Upper lobe of left lung (tissue), 6 donors: ENCODE data around the gene ZNF444. TPM values are rescaled to one million over a fixed set of nuclear protein-coding genes. Genes with fewer than 3 reads are reported as not detected.

ENCODE experiments used
- ATAC-seq, 2 donors: fragments of 200-7000 bp; cut with Tn5 transposase; one replicate each; pipeline ENCODE4 v1.9.1; 2022; ENCODE audit warnings: mild to moderate bottlenecking in 2 of 2, moderate library complexity in 2 of 2; ENCODE audit not compliant: low FRiP score in 2 of 2
- DNase-seq, 2 donors: peaks; one replicate each; pipeline ENCODE4 v3.0.0-alpha.2; 2019 to 2020
- H3K27ac ChIP-seq, 4 donors: fragments of 200-600 bp; sonication (generic); one replicate each; pipeline ENCODE4 v1.5.1; 2016 to 2019
- H3K27me3 ChIP-seq, 4 donors: fragments of 200-600 bp; sonication (generic); one replicate each; pipeline ENCODE4 v1.5.1; 2017 to 2019
- H3K36me3 ChIP-seq, 4 donors: fragments of 200-600 bp; sonication (generic); one replicate each; pipeline ENCODE4 v1.5.1; 2016 to 2019
- H3K4me1 ChIP-seq, 4 donors: fragments of 200-600 bp; sonication (generic); one replicate each; pipeline ENCODE4 v1.5.1; 2018 to 2019
- H3K4me3 ChIP-seq, 4 donors: fragments of 200-600 bp; sonication (generic); one replicate each; pipeline ENCODE4 v1.5.1; 2017 to 2019; ENCODE audit warnings: mild to moderate bottlenecking in 2 of 4, moderate library complexity in 1 of 4
- H3K9me3 ChIP-seq, 4 donors: fragments of 200-600 bp; sonication (generic); one replicate each; pipeline ENCODE4 v1.5.1; 2018 to 2019
- CTCF ChIP-seq, 6 experiments: fragments of 450-650 bp in 4 of 6; fragments of 200-600 bp in 2 of 6; sonication (generic) in 2 of 6; IDR thresholded peaks; one replicate each; pipeline ENCODE4 v1.5.1; 2016 to 2019; ENCODE audit warnings: antibody characterized with exemption in 6 of 6
- EP300 ChIP-seq, 4 donors: sonication (generic); formaldehyde crosslinking; IDR thresholded peaks; one replicate each; pipeline ENCODE4 v1.5.1; 2017; ENCODE audit warnings: antibody characterized with exemption in 4 of 4, control low read depth in 2 of 4
- POLR2A ChIP-seq, 4 donors: fragments of 450-650 bp; IDR thresholded peaks; one replicate each; pipeline ENCODE4 v1.5.1; 2016 to 2017; ENCODE audit warnings: antibody characterized with exemption in 4 of 4, mild to moderate bottlenecking in 2 of 4
- POLR2AphosphoS5 ChIP-seq, 2 donors: sonication (generic); formaldehyde crosslinking; IDR thresholded peaks; one replicate each; pipeline ENCODE4 v1.5.1; 2017; ENCODE audit warnings: antibody characterized with exemption in 2 of 2
- WGBS, 2 donors: methylation state at CpG; one replicate each; pipeline ENCODE4 v1.1.5; 2017 to 2018; 5-methylcytosine and 5-hydroxymethylcytosine counted together
- total RNA-seq, 6 donors: library from RNA; depleted of rRNA in 4 of 6; stranded (reverse); fragments of >200 nt in 4 of 6; gene quantifications; one replicate each; pipeline versions ENCODE4 v1.1.0 to v1.2.1, GENCODE V29; 2016 to 2021
- donor health status: DM: no; HTN: no; CAD: no; lungs with moderate emphysema.
- donor health status: DM: no; HTN: yes; CAD: no; lungs with severe emphysema.

The ZNF444 gene
- total RNA-seq, 6 donors from 2014 or later, result 29.2 to 131 (median 61.3) TPM

- Histone ChIP-seq H3K9me3 (no peaks in the 10 kb centered on the region), H3K27me3 (no peaks in the 10 kb centered on the region), H3K4me1 (peaks cover 69 to 97% (median 78%) of the 10 kb centered on the region in 4 donors), H3K27ac (no peak overlapping the region), H3K4me3 (no peak overlapping the region), H3K36me3 (peaks cover 0 to 9% (median 0%) of the 10 kb centered on the region in 4 donors)
- DNase-seq (no peak), ATAC-seq (no peak)
- TF ChIP-seq POLR2A (IDR thresholded peaks at IDR 0.05), result no peak
- no peak for TF ChIP-seq EP300 (IDR thresholded peaks at IDR 0.05)
- TF ChIP-seq POLR2AphosphoS5 (IDR thresholded peaks at IDR 0.05), result no peak
- no peak for TF ChIP-seq CTCF (IDR thresholded peaks at IDR 0.05)
- 94% methylated on average over 17 to 20 of the region's 21 CpGs for WGBS, 2 donors
These were observed 25.6 kb upstream of the ZNF444 start for GRCh38 chr19:56115490-56115889.

GRCh38 chr19:56116606-56117005 lies 24.5 kb upstream of the ZNF444 start:
- Histone ChIP-seq H3K27me3 (no peaks in the 10 kb centered on the region), H3K9me3 (no peaks in the 10 kb centered on the region), H3K36me3 (peaks cover 0 to 9% (median 0%) of the 10 kb centered on the region in 4 donors), H3K4me3 (no peak overlapping the region), H3K27ac (peak overlapping the region in 1 of 4 donors; percentile 33), H3K4me1 (peaks cover 58 to 88% (median 67%) of the 10 kb centered on the region in 4 donors)
- WGBS, 2 donors, result 85 to 94% methylated on average over 6 of the region's 6 CpGs
- no peak for TF ChIP-seq POLR2A (IDR thresholded peaks at IDR 0.05)
- no peak for TF ChIP-seq CTCF (IDR thresholded peaks at IDR 0.05)
- no peak for TF ChIP-seq EP300 (IDR thresholded peaks at IDR 0.05)
- no peak for TF ChIP-seq POLR2AphosphoS5 (IDR thresholded peaks at IDR 0.05)
- DNase-seq (no peak), ATAC-seq (no peak)

- WGBS, 2 donors, result 78 to 93% methylated on average over 10 to 14 of the region's 14 CpGs
These were observed 23.7 kb upstream of the ZNF444 start for GRCh38 chr19:56117376-56117884.

DNA sequence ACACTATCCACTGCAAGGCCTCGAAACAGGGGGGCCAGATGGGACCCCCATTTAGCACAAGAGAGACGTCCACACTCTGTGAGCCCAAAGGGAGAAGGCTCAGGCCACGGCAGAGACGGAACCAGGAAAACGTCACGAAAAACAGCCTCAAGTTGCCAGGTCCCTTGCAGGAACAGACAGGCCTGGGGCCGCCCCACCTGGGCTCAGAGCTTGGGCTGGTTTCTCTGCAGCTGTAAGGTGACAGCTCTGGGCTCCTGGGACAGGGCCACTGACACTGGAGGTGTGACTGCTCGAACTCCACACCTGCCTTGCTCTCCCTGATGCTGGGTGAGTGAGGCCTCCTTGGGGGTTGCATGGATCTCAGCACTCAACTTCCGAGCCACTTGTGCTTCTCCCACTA lies 23.2 kb upstream of the ZNF444 start:
- Histone ChIP-seq H3K27ac (peak overlapping the region in 1 of 4 donors; percentile 33), H3K36me3 (peaks cover 0 to 9% (median 0%) of the 10 kb centered on the region in 4 donors), H3K27me3 (no peaks in the 10 kb centered on the region), H3K4me3 (no peak overlapping the region), H3K9me3 (no peaks in the 10 kb centered on the region), H3K4me1 (peaks cover 50 to 80% (median 59%) of the 10 kb centered on the region in 4 donors)
- no peak for TF ChIP-seq POLR2A (IDR thresholded peaks at IDR 0.05)
- TF ChIP-seq CTCF (IDR thresholded peaks at IDR 0.05), result no peak
- TF ChIP-seq POLR2AphosphoS5 (IDR thresholded peaks at IDR 0.05), result no peak
- TF ChIP-seq EP300 (IDR thresholded peaks at IDR 0.05), result no peak
- no peak for DNase-seq
- no peak for ATAC-seq
- WGBS, 2 donors, result 76 to 77% methylated on average over 6 to 9 of the region's 9 CpGs

More at GRCh38 chr19:56117376-56117884, 23.7 kb upstream of the ZNF444 start:
- H3K9me3 ChIP-seq, result no peaks in the 10 kb centered on the region
- H3K27ac ChIP-seq, result peak overlapping the region in 1 of 4 donors; percentile 33
- TF ChIP-seq CTCF (IDR thresholded peaks at IDR 0.05), result no peak
- no peak for TF ChIP-seq POLR2A (IDR thresholded peaks at IDR 0.05)
- TF ChIP-seq POLR2AphosphoS5 (IDR thresholded peaks at IDR 0.05), result no peak
- DNase-seq (no peak), ATAC-seq (no peak)
- peaks cover 55 to 85% (median 64%) of the 10 kb centered on the region in 4 donors for H3K4me1 ChIP-seq
- H3K27me3 ChIP-seq, result no peaks in the 10 kb centered on the region
- H3K36me3 ChIP-seq, result peaks cover 0 to 9% (median 0%) of the 10 kb centered on the region in 4 donors
- no peak overlapping the region for H3K4me3 ChIP-seq
